Loucy (cell line): ENCODE data around the gene PPP1R13B.

Source experiments
- H2AFZ ChIP-seq: fragments of 200-600 bp; sonication (generic); 2 replicates; pipeline ENCODE4 v1.6.0; 2016; ENCODE audit warnings: antibody characterized with exemption, mild to moderate bottlenecking, low read length, moderate library complexity
- H3F3A ChIP-seq: fragments of 200-600 bp; 2 replicates; pipeline ENCODE4 v1.6.0; 2016; ENCODE audit warnings: antibody characterized with exemption, low read depth, mild to moderate bottlenecking
- H3K27me3 ChIP-seq: fragments of 200-600 bp; sonication (generic); 2 replicates; pipeline ENCODE4 v1.6.1; 2014; ENCODE audit warnings: low read length, mild to moderate bottlenecking; ENCODE audit not compliant: insufficient read depth, poor library complexity, severe bottlenecking
- H3K36me3 ChIP-seq: fragments of 200-600 bp; sonication (generic); 2 replicates; pipeline ENCODE4 v1.6.1; 2016; ENCODE audit warnings: low read length; ENCODE audit not compliant: insufficient read depth
- H3K4me1 ChIP-seq: fragments of 200-600 bp; sonication (generic); 2 replicates; pipeline ENCODE4 v1.5.1; 2014; ENCODE audit warnings: low read length, mild to moderate bottlenecking; ENCODE audit not compliant: insufficient read depth, poor library complexity, severe bottlenecking
- H3K4me2 ChIP-seq: fragments of 200-600 bp; sonication (generic); 2 replicates; pipeline ENCODE4 v1.6.0; 2014; ENCODE audit warnings: antibody characterized with exemption, low read length, low read depth, mild to moderate bottlenecking; ENCODE audit not compliant: poor library complexity, severe bottlenecking
- H3K4me3 ChIP-seq: fragments of 200-600 bp; sonication (generic); 2 replicates; pipeline ENCODE4 v1.5.1; 2014; ENCODE audit warnings: low read length, mild to moderate bottlenecking, mixed read lengths; ENCODE audit not compliant: poor library complexity, severe bottlenecking
- H3K79me2 ChIP-seq: fragments of 200-600 bp; sonication (generic); 2 replicates; pipeline ENCODE4 v1.6.1; 2014; ENCODE audit warnings: low read length; ENCODE audit not compliant: insufficient read depth
- H3K9ac ChIP-seq: fragments of 200-600 bp; sonication (generic); 2 replicates; pipeline ENCODE4 v1.6.0; 2014; ENCODE audit warnings: mild to moderate bottlenecking, low read depth, low read length, moderate library complexity; ENCODE audit not compliant: poor library complexity, severe bottlenecking
- H3K9me2 ChIP-seq: fragments of 200-600 bp; sonication (generic); replicated peaks from 2 replicates; pipeline ENCODE4 v1.6.1; 2016; ENCODE audit warnings: low read depth, low read length, mixed read lengths
- H3K9me3 ChIP-seq: fragments of 200-600 bp; sonication (generic); 2 replicates; pipeline ENCODE4 v1.6.1; 2014; ENCODE audit warnings: mild to moderate bottlenecking, antibody characterized with exemption, low read length, low read depth; ENCODE audit not compliant: insufficient read depth
- H4K20me1 ChIP-seq: fragments of 200-600 bp; sonication (generic); 2 replicates; pipeline ENCODE4 v1.6.0; 2014; ENCODE audit warnings: antibody characterized with exemption, low read length, mild to moderate bottlenecking; ENCODE audit not compliant: insufficient read depth, poor library complexity, severe bottlenecking
- CTCF ChIP-seq: fragments of 200-600 bp; sonication (generic); conservative IDR thresholded peaks from 2 replicates; pipeline ENCODE4 v1.5.1; 2014; ENCODE audit warnings: mild to moderate bottlenecking, antibody characterized with exemption, low read length
- EZH2phosphoT487 ChIP-seq: fragments of 200-600 bp; IDR thresholded peaks from 2 replicates; pipeline ENCODE4 v1.6.1; 2018; ENCODE audit warnings: antibody characterized with exemption, mild to moderate bottlenecking, moderate library complexity, borderline replicate concordance

The PPP1R13B gene

DNA sequence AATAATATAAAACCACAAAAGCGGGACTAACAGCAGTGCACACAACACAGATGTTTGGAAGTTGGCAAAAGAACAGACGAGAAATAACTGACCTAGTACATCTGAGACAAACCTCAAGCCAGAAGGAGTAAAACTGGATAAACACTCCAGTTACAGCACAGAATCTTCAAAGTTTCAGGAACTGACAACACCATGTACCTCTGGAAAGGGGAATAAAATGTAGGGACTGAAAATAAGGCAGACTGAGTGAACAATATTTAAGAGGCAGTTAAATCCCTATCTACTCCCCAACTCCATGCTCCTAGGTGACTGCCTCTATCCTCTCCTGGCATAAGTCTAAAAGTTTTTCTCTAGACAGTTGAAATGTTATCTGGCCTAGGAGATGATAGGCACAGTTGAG, 73.9 kb downstream of the PPP1R13B start:
- Histone ChIP-seq H3K9me3 (peaks cover 6% of the 10 kb centered on the region; the same call in 1 of the 2 replicates), H3K27me3 (no peaks in the 10 kb centered on the region), H3K9ac (no peak overlapping the region), H3K9me2 (no peaks in the 10 kb centered on the region), H3K4me2 (no peak overlapping the region), H3F3A (no peaks in the 10 kb centered on the region), H2AFZ (no peak overlapping the region), H3K36me3 (peaks cover 13% of the 10 kb centered on the region; the same call in 1 of the 2 replicates), H3K79me2 (no peaks in the 10 kb centered on the region), H3K4me3 (no peak overlapping the region), H3K4me1 (no peaks in the 10 kb centered on the region), H4K20me1 (no peaks in the 10 kb centered on the region)
- TF ChIP-seq CTCF (no peak), EZH2phosphoT487 (no peak)

GRCh38 chr14:103772078-103772712, 75.2 kb downstream of the PPP1R13B start:
- no peak overlapping the region for H2AFZ ChIP-seq
- no peak overlapping the region for H3K4me3 ChIP-seq
- peaks cover 10% of the 10 kb centered on the region; the same call in 1 of the 2 replicates for H3K36me3 ChIP-seq
- TF ChIP-seq EZH2phosphoT487 (no peak), CTCF (no peak)
- no peaks in the 10 kb centered on the region for H3F3A ChIP-seq
- no peaks in the 10 kb centered on the region for H4K20me1 ChIP-seq
- H3K9me2 ChIP-seq = no peaks in the 10 kb centered on the region
- H3K9ac ChIP-seq = no peak overlapping the region
- H3K9me3 ChIP-seq = peaks cover 6% of the 10 kb centered on the region; the same call in 1 of the 2 replicates
- no peaks in the 10 kb centered on the region for H3K4me1 ChIP-seq
- H3K27me3 ChIP-seq = no peaks in the 10 kb centered on the region
- H3K4me2 ChIP-seq = no peak overlapping the region
- no peaks in the 10 kb centered on the region for H3K79me2 ChIP-seq

GRCh38 chr14:103770902-103771301, 76.5 kb downstream of the PPP1R13B start:
- H3K4me2 ChIP-seq = no peak overlapping the region
- no peaks in the 10 kb centered on the region for H3K9me2 ChIP-seq
- no peaks in the 10 kb centered on the region for H4K20me1 ChIP-seq
- H3K4me3 ChIP-seq = no peak overlapping the region
- no peaks in the 10 kb centered on the region for H3F3A ChIP-seq
- H3K79me2 ChIP-seq = no peaks in the 10 kb centered on the region
- no peaks in the 10 kb centered on the region for H3K4me1 ChIP-seq
- H3K9ac ChIP-seq = no peak overlapping the region
- H3K9me3 ChIP-seq = peaks cover 6% of the 10 kb centered on the region; the same call in 1 of the 2 replicates
- H3K36me3 ChIP-seq = peaks cover 10% of the 10 kb centered on the region; the same call in 1 of the 2 replicates
- no peaks in the 10 kb centered on the region for H3K27me3 ChIP-seq
- TF ChIP-seq EZH2phosphoT487 (no peak), CTCF (peak; percentile 40)
- H2AFZ ChIP-seq = no peak overlapping the region
